Trophoblast cell (in vitro differentiated cells and primary cell): Measurements from ENCODE around the gene BST2.

ENCODE experiments used
- DNase-seq, 2 donors: peaks; one replicate each; pipeline ENCODE4 v3.0.0-alpha.2; 2016
- H2AFZ ChIP-seq: 2 replicates; pipeline ENCODE4 v1.6.1; 2013; ENCODE audit warnings: low read length, moderate library complexity, mild to moderate bottlenecking; ENCODE audit not compliant: insufficient read depth, poor library complexity
- H2AK5ac ChIP-seq: 2 replicates; pipeline ENCODE4 v1.6.1; 2013; ENCODE audit warnings: mild to moderate bottlenecking, low read length
- H2BK120ac ChIP-seq: 2 replicates; pipeline ENCODE4 v1.6.1; 2013; ENCODE audit warnings: low read length, mild to moderate bottlenecking, moderate library complexity; ENCODE audit not compliant: insufficient read depth, poor library complexity
- H2BK12ac ChIP-seq: 2 replicates; pipeline ENCODE4 v1.6.1; 2013; ENCODE audit warnings: mild to moderate bottlenecking, low read length, moderate library complexity
- H2BK5ac ChIP-seq: 2 replicates; pipeline ENCODE4 v1.6.1; 2013; ENCODE audit warnings: low read length, low read depth, moderate library complexity, mild to moderate bottlenecking; ENCODE audit not compliant: poor library complexity
- H3K14ac ChIP-seq: 2 replicates; pipeline ENCODE4 v1.6.1; 2013; ENCODE audit warnings: mild to moderate bottlenecking, low read length
- H3K18ac ChIP-seq: 2 replicates; pipeline ENCODE4 v1.6.1; 2013; ENCODE audit warnings: mild to moderate bottlenecking, low read length
- H3K23ac ChIP-seq: 2 replicates; pipeline ENCODE4 v1.6.1; 2013; ENCODE audit warnings: low read length
- H3K27ac ChIP-seq: 2 replicates; pipeline ENCODE4 v1.5.1; 2013; ENCODE audit warnings: low read depth, mild to moderate bottlenecking, inconsistent platforms, low read length, moderate library complexity
- H3K27me3 ChIP-seq: 2 replicates; pipeline ENCODE4 v1.6.1; 2013; ENCODE audit warnings: inconsistent platforms, mild to moderate bottlenecking, low read length, moderate library complexity; ENCODE audit not compliant: insufficient read depth
- H3K36me3 ChIP-seq, 2 experiments: 1 replicate in 1 of 2; 2 replicates in 1 of 2; pipeline ENCODE4 v1.6.1; 2013; ENCODE audit warnings: low read length in 2 of 2, mild to moderate bottlenecking in 2 of 2, moderate library complexity in 1 of 2; ENCODE audit not compliant: insufficient read depth in 2 of 2, control insufficient read depth in 1 of 2
- H3K4ac ChIP-seq: 2 replicates; pipeline ENCODE4 v1.6.1; 2013; ENCODE audit warnings: low read depth, mild to moderate bottlenecking, low read length, moderate library complexity
- H3K4me1 ChIP-seq, 2 experiments: 1 replicate in 1 of 2; 2 replicates in 1 of 2; pipeline ENCODE4 v1.6.1; 2013; ENCODE audit warnings: low read length in 2 of 2, mild to moderate bottlenecking in 2 of 2, moderate library complexity in 1 of 2; ENCODE audit not compliant: insufficient read depth in 2 of 2, control insufficient read depth in 1 of 2
- H3K4me2 ChIP-seq: 2 replicates; pipeline ENCODE4 v1.6.1; 2013; ENCODE audit warnings: inconsistent platforms, mild to moderate bottlenecking, low read length, moderate library complexity
- H3K4me3 ChIP-seq: 2 replicates; pipeline ENCODE4 v1.5.1; 2013; ENCODE audit warnings: mild to moderate bottlenecking, low read depth, low read length, inconsistent platforms
- H3K79me1 ChIP-seq: one replicate; pipeline ENCODE4 v1.6.1; 2013; ENCODE audit warnings: low read length
- H3K79me2 ChIP-seq: 2 replicates; pipeline ENCODE4 v1.6.1; 2013; ENCODE audit warnings: low read length, mild to moderate bottlenecking; ENCODE audit not compliant: control insufficient read depth, insufficient read depth, poor library complexity
- H3K9ac ChIP-seq: 2 replicates; pipeline ENCODE4 v1.6.1; 2013; ENCODE audit warnings: mild to moderate bottlenecking, low read length
- H3K9me3 ChIP-seq: 2 replicates; pipeline ENCODE4 v1.6.1; 2013; ENCODE audit warnings: low read depth, mild to moderate bottlenecking, control low read depth, inconsistent platforms, low read length; ENCODE audit not compliant: insufficient read depth
- H4K12ac ChIP-seq: 2 replicates; pipeline ENCODE4 v1.6.1; 2013; ENCODE audit warnings: low read depth, mild to moderate bottlenecking, low read length, moderate library complexity
- H4K8ac ChIP-seq: 2 replicates; pipeline ENCODE4 v1.6.1; 2013; ENCODE audit warnings: low read depth, mild to moderate bottlenecking, low read length, moderate library complexity
- H4K91ac ChIP-seq: one replicate; pipeline ENCODE4 v1.6.1; 2013; ENCODE audit warnings: low read depth, mild to moderate bottlenecking, low read length, moderate library complexity
- WGBS: extraction: QIAGEN DNeasy Blood & Tissue Kit; methylation state at CpG from one replicate; pipeline ENCODE4 v1.1.7; 2013; ENCODE audit warnings: missing lambda C conversion rate; ENCODE audit not compliant: insufficient read length, insufficient coverage; ENCODE audit errors: extremely low coverage; 5-methylcytosine and 5-hydroxymethylcytosine counted together

BST2 gene

GRCh38 chr19:17415121-17415520 lies 9.7 kb upstream of the BST2 start:
- no peak overlapping the region for H3K23ac ChIP-seq
- peaks cover 16 to 18% of the 10 kb centered on the region in 2 experiments for H3K4me1 ChIP-seq
- H3K18ac ChIP-seq = no peak overlapping the region
- no peak overlapping the region for H2BK120ac ChIP-seq
- no peak for DNase-seq
- no peaks in the 10 kb centered on the region for H3K27me3 ChIP-seq
- peaks cover 7% of the 10 kb centered on the region for H3K79me1 ChIP-seq
- H3K4me3 ChIP-seq = no peak overlapping the region
- H2AK5ac ChIP-seq = no peak overlapping the region
- no peak overlapping the region for H2BK5ac ChIP-seq
- H4K91ac ChIP-seq = no peak overlapping the region
- no peaks in the 10 kb centered on the region for H3K36me3 ChIP-seq
- no peak overlapping the region for H3K4ac ChIP-seq
- no peak overlapping the region for H2BK12ac ChIP-seq
- H3K9ac ChIP-seq = no peak overlapping the region
- no peak overlapping the region for H3K4me2 ChIP-seq
- no peak overlapping the region for H4K8ac ChIP-seq
- H3K14ac ChIP-seq = no peak overlapping the region
- peaks cover 2% of the 10 kb centered on the region for H3K79me2 ChIP-seq
- no CpG with 5 or more reads among the region's 6 CpGs for WGBS
- no peaks in the 10 kb centered on the region for H3K9me3 ChIP-seq
- no peak overlapping the region for H3K27ac ChIP-seq
- H4K12ac ChIP-seq = no peak overlapping the region
- no peak overlapping the region for H2AFZ ChIP-seq

- H2BK5ac ChIP-seq = no peak overlapping the region
- no peak overlapping the region for H4K8ac ChIP-seq
- H3K4me2 ChIP-seq = no peak overlapping the region
- no CpG with 5 or more reads among the region's 8 CpGs for WGBS
- no peak overlapping the region for H3K9ac ChIP-seq
- no peak overlapping the region for H3K14ac ChIP-seq
- no peak overlapping the region for H2BK120ac ChIP-seq
- no peak overlapping the region for H2BK12ac ChIP-seq
- H3K4me3 ChIP-seq = no peak overlapping the region
- H3K4ac ChIP-seq = no peak overlapping the region
- H2AFZ ChIP-seq = no peak overlapping the region
- H3K27ac ChIP-seq = no peak overlapping the region
- no peaks in the 10 kb centered on the region for H3K9me3 ChIP-seq
- no peaks in the 10 kb centered on the region for H3K36me3 ChIP-seq
- no peak overlapping the region for H4K91ac ChIP-seq
- no peak overlapping the region for H4K12ac ChIP-seq
- no peak for DNase-seq
- H2AK5ac ChIP-seq = no peak overlapping the region
- H3K4me1 ChIP-seq = peaks cover 15 to 17% of the 10 kb centered on the region in 2 experiments
- H3K79me1 ChIP-seq = peaks cover 4% of the 10 kb centered on the region
- H3K79me2 ChIP-seq = no peaks in the 10 kb centered on the region
- H3K23ac ChIP-seq = no peak overlapping the region
- H3K27me3 ChIP-seq = no peaks in the 10 kb centered on the region
- H3K18ac ChIP-seq = no peak overlapping the region
Observed at GRCh38 chr19:17414097-17414496, 8.7 kb upstream of the BST2 start.

GRCh38 chr19:17411801-17412200 lies 6.4 kb upstream of the BST2 start:
- H3K9me3 ChIP-seq = no peaks in the 10 kb centered on the region
- no peak overlapping the region for H3K9ac ChIP-seq
- H2AFZ ChIP-seq = no peak overlapping the region
- no peak overlapping the region for H3K4me2 ChIP-seq
- H2BK120ac ChIP-seq = no peak overlapping the region
- H4K8ac ChIP-seq = no peak overlapping the region
- H3K79me1 ChIP-seq = peaks cover 3% of the 10 kb centered on the region
- no CpG with 5 or more reads among the region's 11 CpGs for WGBS
- no peak overlapping the region for H3K27ac ChIP-seq
- peaks cover 16 to 17% of the 10 kb centered on the region in 2 experiments for H3K4me1 ChIP-seq
- no peak overlapping the region for H3K4ac ChIP-seq
- peak overlapping the region; percentile 4 for H2BK12ac ChIP-seq
- no peak for DNase-seq
- H4K12ac ChIP-seq = no peak overlapping the region
- H2AK5ac ChIP-seq = no peak overlapping the region
- peak overlapping the region; percentile 46 for H4K91ac ChIP-seq
- no peak overlapping the region for H3K23ac ChIP-seq
- H2BK5ac ChIP-seq = no peak overlapping the region
- H3K14ac ChIP-seq = no peak overlapping the region
- H3K36me3 ChIP-seq = no peaks in the 10 kb centered on the region
- H3K4me3 ChIP-seq = no peak overlapping the region
- no peaks in the 10 kb centered on the region for H3K27me3 ChIP-seq
- no peak overlapping the region for H3K18ac ChIP-seq
- no peaks in the 10 kb centered on the region for H3K79me2 ChIP-seq

GRCh38 chr19:17409990-17410389 lies 4.6 kb upstream of the BST2 start:
- no peak overlapping the region for H4K8ac ChIP-seq
- no peak overlapping the region for H3K9ac ChIP-seq
- no peaks in the 10 kb centered on the region for H3K36me3 ChIP-seq
- no peak overlapping the region for H2BK120ac ChIP-seq
- H3K9me3 ChIP-seq = no peaks in the 10 kb centered on the region
- DNase-seq = no peak
- no peak overlapping the region for H4K12ac ChIP-seq
- H2AK5ac ChIP-seq = no peak overlapping the region
- no peak overlapping the region for H2AFZ ChIP-seq
- H3K4me2 ChIP-seq = no peak overlapping the region
- H3K27ac ChIP-seq = no peak overlapping the region
- no peaks in the 10 kb centered on the region for H3K79me2 ChIP-seq
- peaks cover 3% of the 10 kb centered on the region for H3K79me1 ChIP-seq
- H2BK12ac ChIP-seq = no peak overlapping the region
- no peak overlapping the region for H3K4me3 ChIP-seq
- H3K27me3 ChIP-seq = no peaks in the 10 kb centered on the region
- H3K4ac ChIP-seq = no peak overlapping the region
- peaks cover 24 to 25% of the 10 kb centered on the region in 2 experiments for H3K4me1 ChIP-seq
- H4K91ac ChIP-seq = no peak overlapping the region
- H3K14ac ChIP-seq = no peak overlapping the region
- no peak overlapping the region for H3K18ac ChIP-seq
- no CpG with 5 or more reads among the region's 9 CpGs for WGBS
- no peak overlapping the region for H2BK5ac ChIP-seq
- no peak overlapping the region for H3K23ac ChIP-seq
